Tongue (tissue), 2 donors: Measurements from ENCODE around the gene C2CD3. TPM values are rescaled to one million over a fixed set of nuclear protein-coding genes. Genes with fewer than 3 reads are reported as not detected.

ENCODE experiments used
- DNase-seq: peaks from one replicate; pipeline ENCODE4 v3.0.0-alpha.2; 2015
- total RNA-seq: library from RNA; depleted of rRNA; stranded (reverse); fragments of >200 nt; gene quantifications from one replicate; pipeline ENCODE4 v1.2.3, GENCODE V29; 2014

The C2CD3 gene, protein sequence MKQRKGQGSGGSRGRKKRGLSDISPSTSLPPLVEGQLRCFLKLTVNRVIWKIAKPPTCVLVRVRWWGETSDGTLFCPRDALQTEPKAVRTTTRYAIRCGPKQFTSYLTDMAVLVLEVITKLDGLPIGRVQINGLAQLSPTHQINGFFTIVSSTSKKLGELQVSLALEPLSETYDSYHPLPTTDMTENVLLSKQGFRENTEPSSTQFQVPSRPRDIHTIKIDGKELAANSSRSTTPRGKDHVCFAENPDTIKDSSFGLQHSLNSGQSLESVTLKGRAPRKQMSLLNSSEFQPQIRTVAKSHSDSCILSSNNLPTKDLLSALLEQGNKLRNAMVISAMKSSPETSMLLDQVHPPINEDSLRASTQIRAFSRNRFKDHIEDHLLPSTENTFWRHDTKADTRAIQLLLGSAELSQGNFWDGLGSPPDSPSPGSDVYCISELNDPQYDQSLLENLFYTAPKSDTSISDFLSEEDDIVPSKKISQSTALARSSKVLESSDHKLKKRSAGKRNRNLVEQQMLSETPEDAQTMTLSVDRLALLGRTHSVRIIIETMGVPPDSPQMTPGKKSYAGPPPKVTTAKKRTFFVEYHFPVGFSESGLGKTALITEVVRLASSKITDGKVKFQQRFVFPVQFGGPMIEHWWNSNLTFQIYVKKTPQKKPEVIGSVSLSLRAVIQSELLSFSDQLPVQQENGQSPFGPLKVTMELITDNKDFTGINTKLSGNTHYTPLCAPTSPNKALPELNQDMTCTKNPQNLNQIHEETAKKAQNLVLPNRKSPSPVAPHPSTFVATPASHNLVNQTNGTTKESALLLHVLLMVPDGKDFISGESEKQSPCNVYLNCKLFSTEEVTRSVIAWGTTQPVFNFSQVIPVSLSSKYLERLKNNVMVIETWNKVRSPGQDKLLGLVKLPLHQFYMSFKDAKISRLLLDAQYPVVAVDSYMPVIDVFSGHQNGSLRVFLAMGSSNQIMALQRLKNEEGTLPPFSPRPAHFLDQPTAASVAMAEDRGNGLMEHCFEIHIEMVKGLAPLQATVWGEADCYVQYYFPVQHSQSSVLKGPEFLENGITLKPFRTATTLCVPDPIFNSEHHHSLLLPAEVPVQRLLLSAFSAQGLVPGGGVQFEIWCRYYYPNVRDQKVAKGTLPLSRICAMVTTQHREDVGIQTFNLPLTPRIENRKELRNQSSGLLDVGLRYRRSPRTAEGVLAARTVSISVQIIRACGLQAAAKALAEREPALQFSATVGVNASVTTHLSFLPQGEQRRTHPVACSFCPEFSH (N-terminal part only)
- total RNA-seq, result 22.9 TPM

DNA sequence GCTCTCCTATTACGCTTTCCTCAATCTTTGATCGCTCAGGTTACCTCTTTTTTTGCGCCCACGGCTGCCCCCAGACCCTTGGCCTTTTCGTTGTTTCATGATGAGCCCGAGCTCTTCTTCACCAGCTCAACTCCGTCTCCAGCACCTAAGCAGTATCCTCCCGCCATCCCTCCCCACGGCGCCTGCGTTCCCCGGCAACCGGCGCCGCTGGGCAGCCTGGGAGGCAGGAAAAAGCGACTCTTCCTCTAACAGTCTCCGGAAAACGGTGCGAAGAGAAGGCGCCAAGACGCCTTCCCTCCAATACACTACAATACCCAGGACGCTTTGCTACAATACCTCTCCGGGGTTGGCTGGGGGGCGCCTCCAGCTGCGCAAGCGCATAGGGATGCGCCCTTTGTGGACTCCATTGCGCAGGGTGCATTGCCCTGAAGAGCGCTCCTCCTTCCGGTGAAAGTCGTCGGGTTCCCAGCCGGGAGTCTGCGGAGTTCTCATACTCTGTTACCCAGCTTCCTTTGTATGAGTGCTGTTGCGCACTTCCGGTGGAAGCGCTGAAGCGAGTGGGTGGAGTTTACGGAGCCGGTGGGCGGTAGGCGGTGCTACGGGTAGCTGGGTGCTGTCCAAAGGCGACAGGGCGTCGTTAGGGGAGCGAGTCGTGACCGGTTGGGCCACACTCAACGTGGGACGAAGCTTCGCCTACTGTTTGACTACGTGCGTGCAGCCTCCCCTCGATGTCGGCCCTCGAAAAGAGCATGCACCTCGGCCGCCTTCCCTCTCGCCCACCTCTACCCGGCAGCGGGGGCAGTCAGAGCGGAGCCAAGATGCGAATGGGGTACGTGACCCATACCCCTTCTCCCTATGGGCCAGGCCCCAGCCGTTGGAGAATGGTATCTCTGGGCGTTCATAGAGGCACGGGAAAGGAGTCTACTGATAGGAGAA is at the start of gene C2CD3, which contains the start of gene PPME1:
C2CD3 (minus strand) TSS at position 309 of the 936 bp plus-strand sequence; CDS start at position 99, 210 bp downstream.
PPME1 (plus strand) TSS at position 596 of the 936 bp plus-strand sequence; CDS start at position 729, 133 bp downstream.
- peak; percentile 100 for DNase-seq

DNA sequence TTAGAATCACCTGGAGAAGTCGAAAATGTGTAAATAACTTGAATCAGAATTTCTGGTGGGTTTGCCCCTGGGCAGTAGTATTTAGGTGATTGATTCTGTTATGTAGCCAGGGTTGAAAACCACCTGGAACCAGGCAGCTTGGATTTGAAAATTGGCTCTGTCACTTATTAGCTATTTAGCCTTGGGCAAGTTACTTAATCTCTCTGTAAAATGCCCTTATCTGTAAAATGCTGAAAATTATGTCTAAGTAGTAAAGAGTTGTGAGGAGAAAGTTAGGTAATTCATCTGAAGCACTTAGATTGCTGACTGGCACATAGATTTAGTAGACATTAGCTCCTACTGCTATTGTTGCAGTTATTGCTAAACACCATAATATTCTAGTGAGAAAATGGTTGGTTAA is 49.6 kb upstream of the C2CD3 start:
- no peak for DNase-seq

DNA sequence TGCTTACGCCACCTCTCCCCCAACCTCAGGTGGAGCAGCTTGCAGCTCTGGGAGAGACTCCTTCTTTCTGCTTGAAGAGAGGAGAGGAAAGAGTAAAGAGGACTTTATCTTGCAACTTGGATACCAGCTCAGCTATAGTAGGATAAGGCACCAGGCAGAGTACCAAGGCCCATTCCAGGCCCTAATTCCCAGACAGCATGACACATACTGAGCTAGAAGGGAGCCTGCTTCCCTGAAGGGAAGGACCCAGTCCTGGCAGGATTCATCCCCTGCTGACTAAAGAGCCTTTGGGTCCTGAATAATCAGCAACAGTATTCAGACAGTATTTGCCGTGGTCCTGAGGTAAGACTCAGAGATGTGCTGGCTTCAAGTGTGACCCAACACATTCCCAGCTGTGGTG is 41.7 kb upstream of the C2CD3 start:
- DNase-seq, result no peak

DNA sequence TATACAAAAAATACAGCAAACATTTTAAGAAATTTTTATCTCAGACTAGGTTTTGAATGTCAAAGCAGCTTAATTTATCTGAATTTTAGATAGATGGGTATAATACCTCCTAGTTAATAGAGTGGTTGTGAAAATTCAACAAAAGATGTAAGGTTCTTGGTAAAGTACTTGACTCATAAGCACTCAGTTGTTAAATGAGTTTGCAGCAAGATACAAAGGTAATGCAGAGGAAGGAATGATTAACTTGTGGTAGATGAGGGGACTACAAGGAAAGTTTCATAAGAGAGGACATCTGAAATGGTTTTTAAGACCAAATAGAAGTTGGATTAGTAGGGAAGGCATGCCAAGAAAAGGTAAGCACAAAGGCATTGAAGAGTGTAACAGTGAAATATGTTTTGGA is 37.7 kb upstream of the C2CD3 start:
- no peak for DNase-seq

DNA sequence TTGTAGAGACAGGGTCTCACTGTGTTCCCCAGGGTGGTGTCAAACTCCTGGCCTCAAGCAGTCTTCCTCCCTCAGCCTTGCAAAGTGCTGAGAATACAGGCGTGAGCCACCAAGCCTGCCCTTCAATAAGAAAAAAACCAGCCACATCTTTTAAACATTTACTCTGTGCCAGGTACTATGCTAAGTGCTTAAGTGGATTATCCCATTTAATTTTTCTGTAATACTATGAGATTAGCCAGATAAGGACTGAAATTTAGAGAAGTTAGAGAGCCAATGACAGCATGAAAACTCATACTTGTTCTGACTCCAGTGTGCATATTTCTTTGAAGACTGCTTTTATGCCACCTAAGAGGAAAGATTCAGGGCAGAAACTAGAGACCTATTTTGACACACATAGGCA is 35.9 kb upstream of the C2CD3 start:
- no peak for DNase-seq

DNA sequence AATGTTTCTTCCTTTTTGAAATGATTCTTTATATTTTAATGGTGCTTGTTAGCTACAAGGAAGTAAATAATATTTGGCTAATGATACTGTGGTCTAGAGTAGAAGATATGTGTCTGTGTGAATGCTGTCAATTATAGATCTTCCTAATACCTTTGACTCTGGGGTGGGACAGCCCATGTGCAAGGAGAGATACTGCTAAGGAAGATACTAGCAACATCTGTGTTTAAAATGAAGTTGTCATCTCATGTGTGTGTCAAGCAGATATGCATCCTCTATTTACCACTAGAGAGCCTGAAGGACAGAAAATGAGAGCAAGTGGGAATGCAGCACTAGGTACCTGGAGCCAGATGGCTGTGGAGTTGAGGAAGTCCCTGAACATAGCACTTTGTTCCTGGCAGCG is 34.4 kb upstream of the C2CD3 start:
- DNase-seq, result no peak

DNA sequence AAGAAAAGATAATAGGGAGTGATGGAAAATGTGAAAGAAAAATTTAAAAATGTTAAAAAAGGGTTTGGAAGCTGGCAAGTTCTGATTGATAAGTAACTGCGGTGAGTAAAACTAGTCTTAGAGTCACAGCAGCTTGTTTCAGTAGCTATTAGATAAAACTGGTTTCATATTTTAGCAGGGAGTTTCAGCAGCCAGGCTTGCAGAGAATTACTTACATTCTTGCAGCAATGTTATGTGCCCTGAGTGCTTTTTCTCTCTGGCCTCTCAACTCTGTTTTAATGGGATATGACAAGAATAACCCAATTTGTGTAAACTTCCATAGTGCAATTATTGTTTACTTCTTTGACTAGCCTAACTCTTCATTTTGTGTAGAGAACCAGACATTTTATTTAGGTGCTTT is 33.9 kb upstream of the C2CD3 start:
- DNase-seq, result no peak

DNA sequence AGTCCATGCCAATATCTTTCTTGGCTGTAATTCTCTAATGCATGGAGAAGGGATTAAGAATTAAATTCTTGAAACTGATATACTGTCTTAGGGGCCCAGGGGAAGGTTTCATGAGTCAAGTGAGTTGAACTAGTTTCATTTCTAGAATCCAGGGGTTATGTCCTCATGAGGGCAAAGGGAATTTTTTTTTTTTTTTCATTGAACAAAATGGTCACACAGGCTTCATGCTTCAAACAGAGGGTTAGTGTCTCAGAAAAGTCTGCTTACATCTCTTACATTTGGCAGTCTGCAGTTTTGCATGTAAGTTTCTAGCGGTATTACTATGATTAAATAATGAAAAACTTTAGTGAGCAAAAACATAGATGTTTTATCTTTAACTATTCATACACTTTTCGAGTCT is 33.2 kb upstream of the C2CD3 start:
- DNase-seq, result peak; percentile 4

DNA sequence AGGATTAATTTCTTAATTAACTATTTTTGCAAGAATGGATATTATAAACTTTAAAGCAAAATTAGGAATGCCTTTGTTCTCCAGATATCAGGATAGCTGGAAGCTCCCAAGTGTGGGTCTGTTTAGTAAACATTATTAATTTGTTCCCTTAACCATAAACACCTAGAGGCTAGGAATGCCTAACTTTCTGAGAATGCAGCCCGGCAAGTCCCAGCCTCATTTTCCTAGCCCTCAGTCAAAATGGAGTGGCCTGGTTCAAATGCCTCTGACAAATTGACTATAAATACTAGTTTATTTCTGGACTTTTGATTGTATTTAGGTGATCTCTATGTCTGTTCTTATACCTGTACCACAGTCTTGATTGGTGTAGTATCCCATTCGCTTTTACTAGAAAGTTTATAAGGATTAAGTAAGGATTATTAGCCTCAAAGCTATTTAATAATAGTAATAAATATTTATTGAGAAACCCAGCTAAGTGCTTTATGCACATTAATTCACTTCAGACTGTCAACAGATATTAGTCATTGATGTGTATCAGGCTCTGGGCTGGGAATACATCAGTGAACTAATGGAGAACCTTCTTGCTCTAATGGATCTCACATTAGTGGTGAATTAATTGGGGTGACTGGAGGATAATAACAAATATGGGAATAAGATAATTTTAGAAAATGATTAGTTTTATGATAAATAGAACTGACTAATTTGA is 26.1 kb upstream of the C2CD3 start:
- no peak for DNase-seq

DNA sequence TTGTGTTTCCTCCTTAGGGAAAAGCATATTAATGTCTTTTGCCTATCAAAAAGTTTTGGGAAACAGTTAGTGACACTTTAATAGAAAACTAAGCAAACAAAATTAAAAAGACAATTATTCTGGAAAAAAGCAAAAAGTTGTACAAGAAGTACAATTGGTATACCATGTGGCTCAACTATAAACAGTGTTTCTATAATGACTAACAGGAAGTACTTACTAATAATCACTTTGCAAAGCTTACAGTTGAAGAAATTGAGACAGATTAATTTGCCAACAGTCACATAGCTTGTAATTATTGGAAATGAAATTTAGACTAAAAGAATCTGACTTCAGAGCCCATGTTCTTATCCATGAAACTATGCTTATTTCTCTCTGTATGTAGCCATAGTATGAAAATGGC is 25.0 kb upstream of the C2CD3 start:
- DNase-seq, result no peak

DNA sequence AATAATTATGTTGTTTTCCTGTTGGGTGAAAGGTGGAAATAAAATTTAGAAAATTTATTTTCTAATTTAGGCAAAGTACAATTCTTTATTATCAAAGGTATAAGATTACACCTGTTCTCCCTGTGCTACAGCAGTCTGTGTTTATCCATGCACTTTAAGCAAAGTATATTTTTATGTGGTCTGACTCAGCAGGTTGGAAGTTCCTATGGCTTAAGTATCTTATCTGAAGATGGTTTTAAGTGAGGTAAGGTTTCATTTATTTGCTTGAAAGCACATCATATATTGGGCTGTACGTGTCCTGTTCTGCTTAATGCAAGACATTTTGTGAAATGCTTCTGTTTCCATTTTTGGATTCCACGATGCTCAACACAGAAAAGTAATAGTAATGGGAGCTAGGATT is 14.9 kb upstream of the C2CD3 start:
- no peak for DNase-seq

DNA sequence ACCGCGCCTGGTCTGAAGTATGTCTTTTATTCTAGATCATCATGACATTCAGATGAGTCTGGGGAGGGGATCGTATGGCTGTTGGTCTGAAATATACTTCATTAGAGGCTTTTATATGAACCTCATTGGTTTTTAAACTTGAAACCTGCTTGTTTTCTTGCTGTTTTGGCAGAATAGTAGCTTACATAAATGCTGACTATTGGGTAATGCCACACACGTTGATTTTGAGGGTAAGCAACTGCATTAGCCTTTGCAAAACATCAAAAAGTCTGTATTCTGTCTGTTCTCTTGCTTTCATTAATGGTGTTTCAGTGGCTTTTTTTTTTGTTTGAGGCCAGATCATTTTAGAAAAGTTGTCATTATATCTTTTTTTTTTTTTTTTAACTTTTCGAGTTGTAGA is 14.5 kb upstream of the C2CD3 start:
- no peak for DNase-seq

DNA sequence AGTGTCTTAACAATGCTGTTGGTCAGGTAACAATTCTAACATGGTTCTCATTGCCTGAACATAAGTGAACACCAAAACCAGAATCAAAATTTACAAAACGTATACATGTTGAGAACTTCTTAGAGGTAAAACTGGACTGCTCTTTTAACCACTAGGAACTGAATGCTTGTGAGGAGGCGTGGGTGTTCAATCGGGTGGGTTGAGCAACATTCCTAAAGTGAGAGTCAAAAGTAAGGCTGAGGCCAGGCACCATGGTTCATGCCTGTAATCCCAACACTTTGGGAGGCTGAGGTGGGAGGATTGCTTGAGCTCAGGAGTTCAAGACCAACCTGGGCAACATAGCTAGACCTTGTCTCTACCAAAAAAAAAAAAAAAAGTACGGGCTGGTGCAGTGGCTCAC is 11.8 kb upstream of the C2CD3 start:
- DNase-seq, result no peak

DNA sequence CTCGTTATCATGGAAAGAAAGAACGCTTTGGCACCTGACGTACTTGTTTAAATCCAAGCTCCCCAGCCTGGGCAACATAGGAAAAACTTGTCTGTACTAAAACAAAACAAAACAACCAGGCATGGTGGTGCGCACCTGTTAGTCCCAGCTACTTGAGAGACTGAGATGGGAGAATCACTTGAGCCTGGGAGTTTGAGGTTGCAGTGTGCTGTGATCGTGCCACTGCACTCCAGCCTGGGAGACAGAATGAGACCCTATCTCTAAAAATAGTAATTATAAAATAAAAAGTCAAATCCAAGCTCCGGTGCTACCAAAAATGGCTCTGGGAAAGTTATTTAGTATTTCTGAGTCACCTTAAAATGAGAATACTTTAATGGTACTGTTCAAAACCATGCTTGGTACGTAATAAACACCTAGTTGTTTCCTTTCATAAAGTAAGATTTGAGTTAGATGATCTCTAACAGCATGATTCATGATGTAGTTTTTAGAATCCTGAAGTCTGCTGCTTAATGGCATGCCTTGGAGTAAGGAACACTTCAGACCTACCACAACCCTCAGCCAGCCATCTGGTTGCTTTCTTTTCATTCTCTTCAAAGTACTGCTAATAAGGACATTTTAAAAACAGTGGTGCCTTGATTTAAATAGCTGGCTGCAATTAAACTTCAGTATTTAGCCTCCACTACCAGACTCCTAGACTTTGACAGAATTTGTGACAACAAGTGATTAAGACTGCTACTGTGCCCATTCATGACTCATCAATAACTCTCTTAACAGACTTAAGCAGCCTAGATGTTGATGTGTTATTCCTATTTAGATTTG is 8.6 kb upstream of the C2CD3 start:
- peak; percentile 24 for DNase-seq

DNA sequence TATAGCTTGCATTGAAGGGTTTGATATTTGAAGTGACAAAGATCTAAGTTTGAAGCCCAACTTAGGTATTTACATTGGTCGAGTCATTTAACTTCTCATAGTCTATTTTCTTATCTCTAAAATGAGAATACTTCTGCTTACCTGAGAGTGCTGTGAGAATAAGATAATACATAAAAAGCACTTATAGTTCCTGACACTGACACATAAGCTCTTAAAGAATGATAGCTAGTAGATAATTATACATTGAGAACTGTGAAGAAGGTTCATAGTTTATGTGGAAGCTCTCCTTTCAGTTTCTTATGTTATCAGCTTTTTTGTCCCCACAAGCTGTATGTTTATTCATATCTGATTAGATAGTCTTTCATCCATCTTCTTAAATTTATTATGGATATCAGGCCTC is 5.1 kb upstream of the C2CD3 start:
- DNase-seq, result no peak

DNA sequence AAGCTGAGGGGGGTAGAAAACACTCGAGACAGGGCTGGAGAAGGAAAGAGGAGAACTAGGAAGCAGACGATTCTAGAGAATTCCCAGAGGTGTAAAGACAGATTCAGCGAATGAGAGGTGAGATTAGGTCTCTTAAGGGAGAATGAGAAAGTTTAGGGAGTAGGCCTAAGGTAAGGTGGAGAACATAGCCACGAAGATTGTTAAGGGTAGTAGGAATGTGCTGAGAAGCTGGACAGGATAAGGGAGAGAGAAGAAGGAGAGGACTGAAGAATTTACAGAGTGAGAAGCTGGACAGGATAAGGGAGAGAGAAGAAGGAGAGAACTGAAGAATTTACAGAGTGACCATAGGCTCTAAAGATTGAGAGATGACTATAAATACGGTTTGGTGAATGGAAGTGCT is 1.2 kb upstream of the C2CD3 start:
- DNase-seq, result no peak

DNA sequence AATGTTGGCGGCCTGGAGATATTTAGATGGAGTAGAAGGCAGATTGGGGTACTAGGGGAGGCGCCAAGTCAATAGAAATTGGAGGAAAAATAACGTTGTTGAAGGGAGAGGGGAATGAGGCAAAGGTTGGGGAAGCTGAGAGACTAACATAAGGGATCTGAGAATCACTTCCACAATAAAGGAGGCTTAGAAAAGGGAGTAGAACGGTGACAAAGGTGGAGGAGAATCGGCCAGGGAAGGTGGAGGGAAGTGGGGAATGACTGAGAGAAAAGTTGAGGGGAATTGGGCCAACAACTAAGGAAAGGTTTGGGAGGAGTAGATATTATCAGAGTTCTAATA is 797 bp upstream of the C2CD3 start:
- DNase-seq, result no peak

DNA sequence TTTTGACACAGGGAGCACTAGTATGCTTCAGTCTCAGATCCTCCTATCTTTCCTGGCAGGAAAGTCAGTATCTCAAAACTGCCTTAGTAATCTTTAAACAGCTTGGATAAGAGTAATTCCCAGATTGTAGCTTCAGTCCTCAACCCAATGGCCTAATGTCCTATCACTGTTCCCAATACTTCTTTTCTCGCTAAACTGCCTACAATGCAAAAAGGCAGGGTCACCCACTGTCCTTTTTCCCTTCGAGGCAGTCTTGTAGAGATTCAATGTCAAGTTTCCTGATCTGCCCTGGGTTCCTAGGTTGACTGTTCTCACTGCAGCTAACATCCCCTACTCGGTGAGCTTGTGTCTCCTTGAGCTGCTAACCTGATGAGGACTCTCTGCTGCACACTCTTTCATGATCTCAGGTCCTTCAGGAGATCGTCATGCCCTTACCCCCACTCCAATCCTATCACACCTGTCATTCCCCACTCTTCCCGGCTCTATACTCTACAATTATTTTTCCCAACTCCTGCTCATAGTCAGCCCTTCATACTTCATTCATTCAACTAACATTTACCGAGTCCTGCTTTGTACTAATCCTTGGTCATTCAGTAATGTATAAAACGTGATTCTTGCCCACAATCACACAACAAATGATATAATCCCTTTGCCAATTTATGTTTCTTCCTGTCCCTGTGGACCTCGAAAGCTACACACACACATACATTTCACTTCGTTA is 904 bp downstream of the C2CD3 start:
- no peak for DNase-seq

DNA sequence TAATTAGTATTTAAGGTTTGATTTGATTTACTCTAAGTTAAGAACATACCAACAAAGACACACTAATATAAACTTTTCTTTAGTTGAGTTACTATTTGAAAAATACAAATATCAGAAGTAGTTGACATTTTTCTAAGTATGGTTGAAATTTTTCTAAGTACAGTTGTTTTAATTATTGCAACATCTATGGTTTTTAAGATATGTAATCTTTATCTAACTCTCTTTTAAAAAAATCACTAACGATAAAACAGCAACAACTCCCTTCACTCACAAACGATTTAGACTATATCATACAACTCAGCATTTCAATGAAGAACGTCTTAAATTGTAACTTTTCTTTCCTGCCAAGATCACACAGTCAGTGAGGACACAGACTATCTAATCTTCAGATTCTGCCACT is 2.0 kb downstream of the C2CD3 start:
- DNase-seq, result no peak
